Tibial artery (tissue), 4 donors: Measurements from ENCODE around the gene TM9SF3.

Source experiments
- DNase-seq, 2 donors: peaks; one replicate each; pipeline ENCODE4 v3.0.0-alpha.2; 2019
- H3K27ac ChIP-seq, 2 donors: fragments of 200-600 bp; sonication (generic) in 1 of 2; 1 replicate in 1 of 2; 2 replicates in 1 of 2; pipeline ENCODE4 v1.5.1; 2018 to 2019; ENCODE audit warnings: mild to moderate bottlenecking in 1 of 2
- H3K27me3 ChIP-seq, 2 donors: fragments of 200-600 bp; sonication (generic) in 1 of 2; one replicate each; pipeline versions ENCODE4 v1.5.1 to v1.6.0; 2016 to 2019
- H3K36me3 ChIP-seq, 3 donors: fragments of 200-600 bp; sonication (generic) in 2 of 3; one replicate each; pipeline ENCODE4 v1.5.1; 2016 to 2019; ENCODE audit warnings: mild to moderate bottlenecking in 2 of 3
- H3K4me1 ChIP-seq, 4 donors: fragments of 200-600 bp; sonication (generic) in 2 of 4; 1 replicate in 3 of 4; 2 replicates in 1 of 4; pipeline ENCODE4 v1.5.1; 2016 to 2019
- H3K4me3 ChIP-seq, 2 donors: fragments of 200-600 bp; sonication (generic) in 1 of 2; 1 replicate in 1 of 2; 2 replicates in 1 of 2; pipeline ENCODE4 v1.5.1; 2018 to 2019; ENCODE audit warnings: mild to moderate bottlenecking in 2 of 2
- H3K9me3 ChIP-seq, 3 donors: fragments of 200-600 bp; sonication (generic) in 1 of 3; one replicate each; pipeline ENCODE4 v1.5.1; 2016 to 2019
- intact Hi-C: fragments of 100-400 bp; cut with DNase I; formaldehyde crosslinking; loops from one replicate; pipeline ENCODE4 v1.15.0; 2023; ENCODE audit warnings: low total_unique reads
- TF ChIP-seq, protein P1 (sequence below), 2 experiments: fragments of 200-600 bp in 1 of 2; fragments of 450-650 bp in 1 of 2; IDR thresholded peaks; one replicate each; pipeline ENCODE4 v1.5.1; 2017 to 2019; ENCODE audit warnings: antibody characterized with exemption in 2 of 2, mild to moderate bottlenecking in 1 of 2, moderate library complexity in 1 of 2

Gene TM9SF3

DNA sequence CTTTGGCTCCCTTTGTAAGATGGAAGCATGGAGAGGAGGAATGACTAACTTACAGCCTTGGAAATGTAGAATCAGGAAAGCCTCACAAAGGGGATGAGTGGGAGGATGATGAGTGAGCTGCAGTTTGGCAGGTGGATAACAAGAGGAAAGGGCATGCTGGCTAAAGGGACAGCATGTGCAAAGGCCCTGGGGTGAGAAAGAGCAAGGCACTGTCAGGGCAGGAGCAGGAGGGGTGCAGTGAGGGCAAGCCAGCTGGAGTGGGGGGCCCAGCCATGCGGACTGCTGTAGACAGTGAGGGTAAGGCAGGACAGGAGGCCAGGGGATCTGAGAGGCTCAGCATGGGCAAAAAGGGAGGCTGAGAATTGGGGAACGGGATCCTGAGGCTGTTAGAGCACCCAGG, 93.6 kb downstream of the TM9SF3 start:
- H3K4me1 ChIP-seq, result no peaks in the 10 kb centered on the region
- H3K4me3 ChIP-seq, result no peak overlapping the region
- H3K27ac ChIP-seq, result no peak overlapping the region
- TF ChIP-seq, protein P1, sequence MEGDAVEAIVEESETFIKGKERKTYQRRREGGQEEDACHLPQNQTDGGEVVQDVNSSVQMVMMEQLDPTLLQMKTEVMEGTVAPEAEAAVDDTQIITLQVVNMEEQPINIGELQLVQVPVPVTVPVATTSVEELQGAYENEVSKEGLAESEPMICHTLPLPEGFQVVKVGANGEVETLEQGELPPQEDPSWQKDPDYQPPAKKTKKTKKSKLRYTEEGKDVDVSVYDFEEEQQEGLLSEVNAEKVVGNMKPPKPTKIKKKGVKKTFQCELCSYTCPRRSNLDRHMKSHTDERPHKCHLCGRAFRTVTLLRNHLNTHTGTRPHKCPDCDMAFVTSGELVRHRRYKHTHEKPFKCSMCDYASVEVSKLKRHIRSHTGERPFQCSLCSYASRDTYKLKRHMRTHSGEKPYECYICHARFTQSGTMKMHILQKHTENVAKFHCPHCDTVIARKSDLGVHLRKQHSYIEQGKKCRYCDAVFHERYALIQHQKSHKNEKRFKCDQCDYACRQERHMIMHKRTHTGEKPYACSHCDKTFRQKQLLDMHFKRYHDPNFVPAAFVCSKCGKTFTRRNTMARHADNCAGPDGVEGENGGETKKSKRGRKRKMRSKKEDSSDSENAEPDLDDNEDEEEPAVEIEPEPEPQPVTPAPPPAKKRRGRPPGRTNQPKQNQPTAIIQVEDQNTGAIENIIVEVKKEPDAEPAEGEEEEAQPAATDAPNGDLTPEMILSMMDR (IDR thresholded peaks at IDR 0.05), result no peak
- peaks cover 0 to 11% of the 10 kb centered on the region in 2 donors for H3K27me3 ChIP-seq
- no peaks in the 10 kb centered on the region for H3K36me3 ChIP-seq
- H3K9me3 ChIP-seq, result no peaks in the 10 kb centered on the region
- DNase-seq, result no peak
- intact Hi-C loops, result no loop called here

DNA sequence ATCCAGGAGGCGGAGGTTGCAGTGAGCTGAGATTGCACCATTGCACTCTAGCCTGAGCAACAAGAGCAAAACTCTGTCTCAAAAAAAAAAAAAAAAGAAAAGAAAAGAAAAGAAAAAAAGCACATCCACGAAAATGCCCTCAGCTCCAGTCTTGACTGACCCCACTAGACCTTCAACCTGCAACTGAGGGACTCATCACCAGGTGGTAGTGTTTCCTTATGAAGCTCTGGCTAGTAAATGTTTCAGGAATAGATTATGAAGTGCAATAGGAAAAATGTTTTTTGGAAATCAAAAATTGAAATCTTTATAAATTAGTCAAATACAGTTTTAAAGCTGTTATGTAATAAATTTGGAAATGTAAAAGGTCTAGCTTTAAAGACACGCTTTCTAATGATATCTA, 95.5 kb downstream of the TM9SF3 start:
- H3K4me3 ChIP-seq, result no peak overlapping the region
- H3K9me3 ChIP-seq, result no peaks in the 10 kb centered on the region
- TF ChIP-seq, protein P1 (IDR thresholded peaks at IDR 0.05), result no peak
- intact Hi-C loops, result no loop called here
- H3K27me3 ChIP-seq, result peaks cover 0 to 21% of the 10 kb centered on the region in 2 donors
- no peaks in the 10 kb centered on the region for H3K4me1 ChIP-seq
- DNase-seq, result no peak
- H3K27ac ChIP-seq, result no peak overlapping the region
- H3K36me3 ChIP-seq, result no peaks in the 10 kb centered on the region

DNA sequence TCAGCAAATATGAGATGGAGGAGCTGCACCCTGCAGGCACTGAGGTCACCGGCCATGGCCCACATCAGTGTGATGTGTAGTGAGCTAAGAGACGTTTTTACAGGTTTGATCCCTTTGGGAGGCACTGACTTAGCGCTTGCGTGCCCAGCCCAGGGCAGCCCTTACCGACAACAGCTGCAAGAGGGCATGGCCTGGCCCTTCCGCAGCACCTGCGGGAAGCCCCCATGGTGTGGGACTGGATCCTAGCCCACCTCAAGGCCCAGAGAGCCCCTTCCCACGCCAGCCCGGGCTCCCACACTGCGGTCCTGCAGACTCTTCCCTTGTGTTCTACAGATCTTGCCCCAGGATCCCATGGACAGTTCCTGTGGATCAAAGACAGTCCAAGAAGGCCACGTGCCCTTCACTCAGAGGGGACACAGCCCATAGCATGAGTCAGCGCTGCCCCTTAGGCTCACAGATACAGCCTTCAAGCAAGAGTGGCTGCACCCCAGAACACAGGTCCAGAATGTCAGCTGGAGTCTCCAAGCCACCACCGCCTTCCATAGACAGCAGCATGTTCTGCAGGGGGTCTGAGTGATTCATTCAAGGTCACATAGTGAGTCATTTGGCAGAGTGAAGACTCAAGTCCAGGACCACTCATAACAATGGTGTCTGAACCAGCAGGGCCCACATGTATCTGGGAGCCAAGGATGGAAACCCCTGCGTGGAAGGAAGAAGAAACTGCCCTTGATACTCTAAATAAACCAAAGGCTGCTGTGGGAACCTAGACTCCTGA, 98.5 kb downstream of the TM9SF3 start:
- no peaks in the 10 kb centered on the region for H3K9me3 ChIP-seq
- intact Hi-C loops, result no loop called here

GRCh38 chr10:96482815-96483588, 103.8 kb downstream of the TM9SF3 start:
- no peaks in the 10 kb centered on the region for H3K9me3 ChIP-seq
- H3K27ac ChIP-seq, result no peak overlapping the region
- intact Hi-C loops, result no loop called here
- no peak overlapping the region for H3K4me3 ChIP-seq
- DNase-seq, result no peak
- TF ChIP-seq, protein P1 (IDR thresholded peaks at IDR 0.05), result no peak
- no peaks in the 10 kb centered on the region for H3K4me1 ChIP-seq
- peaks cover 0 to 30% of the 10 kb centered on the region in 2 donors for H3K27me3 ChIP-seq
- no peaks in the 10 kb centered on the region for H3K36me3 ChIP-seq

More for the DNA sequence above, 98.5 kb downstream of the TM9SF3 start:
- H3K4me1 ChIP-seq, result no peaks in the 10 kb centered on the region
- H3K36me3 ChIP-seq, result no peaks in the 10 kb centered on the region
- TF ChIP-seq, protein P1 (IDR thresholded peaks at IDR 0.05), result no peak
- no peak overlapping the region for H3K4me3 ChIP-seq
- no peak for DNase-seq
- no peak overlapping the region for H3K27ac ChIP-seq
- peaks cover 0 to 21% of the 10 kb centered on the region in 2 donors for H3K27me3 ChIP-seq

DNA sequence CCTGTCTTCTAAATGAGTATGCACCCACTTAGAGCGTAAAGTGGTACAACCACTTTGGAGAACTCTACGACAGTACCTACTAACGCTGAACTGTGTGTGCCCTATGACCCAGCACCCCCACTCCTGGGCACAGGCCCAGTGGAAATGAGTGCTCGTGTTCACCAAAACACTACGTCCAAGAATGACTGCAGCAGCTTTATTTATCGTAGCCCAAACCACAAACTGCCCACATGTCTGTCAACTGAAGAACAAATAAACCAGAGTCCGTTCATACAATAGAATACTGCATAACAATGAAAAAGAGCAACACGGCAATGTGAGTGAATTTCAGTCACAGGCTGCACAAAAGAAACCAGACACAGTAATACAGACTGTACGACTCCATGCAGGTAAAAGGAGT, 108.5 kb downstream of the TM9SF3 start:
- H3K27me3 ChIP-seq, result peaks cover 0 to 38% of the 10 kb centered on the region in 2 donors
- no peak overlapping the region for H3K4me3 ChIP-seq
- H3K4me1 ChIP-seq, result no peaks in the 10 kb centered on the region
- no peaks in the 10 kb centered on the region for H3K36me3 ChIP-seq
- TF ChIP-seq, protein P1 (IDR thresholded peaks at IDR 0.05), result no peak
- H3K9me3 ChIP-seq, result peaks cover 0 to 4% (median 0%) of the 10 kb centered on the region in 3 donors
- DNase-seq, result no peak
- H3K27ac ChIP-seq, result no peak overlapping the region
- intact Hi-C loops, result no loop called here
